Lower lobe of right lung (tissue), 2 donors: Measurements from ENCODE around the gene AQP2. TPM values are rescaled to one million over a fixed set of nuclear protein-coding genes. Genes with fewer than 3 reads are reported as not detected.
A peak's percentile ranks its signal among the peaks of the same experiment; 100 is the strongest.

ENCODE experiments used
- ATAC-seq, 2 donors: fragments of 200-7000 bp; cut with Tn5 transposase; one replicate each; pipeline ENCODE4 v1.9.1; 2020 to 2022; ENCODE audit warnings: mild to moderate bottlenecking in 2 of 2, moderate library complexity in 2 of 2
- DNase-seq: peaks from one replicate; pipeline ENCODE4 v3.0.0-alpha.2; 2020
- H3K27ac ChIP-seq: fragments of 200-600 bp; one replicate; pipeline ENCODE4 v1.8.0; 2022
- H3K27me3 ChIP-seq: fragments of 200-600 bp; one replicate; pipeline ENCODE4 v1.8.0; 2022; ENCODE audit warnings: low read depth
- H3K36me3 ChIP-seq: fragments of 200-600 bp; one replicate; pipeline ENCODE4 v1.8.0; 2022; ENCODE audit warnings: mild to moderate bottlenecking
- H3K4me1 ChIP-seq: fragments of 200-600 bp; one replicate; pipeline ENCODE4 v1.8.0; 2022
- H3K4me3 ChIP-seq: fragments of 200-600 bp; one replicate; pipeline ENCODE4 v1.8.0; 2022; ENCODE audit warnings: mild to moderate bottlenecking
- H3K9me3 ChIP-seq: fragments of 200-600 bp; one replicate; pipeline ENCODE4 v1.8.0; 2022
- intact Hi-C: fragments of 100-400 bp; cut with DNase I; formaldehyde crosslinking; loops from one replicate; pipeline ENCODE4 v1.11.0; 2022
- long read RNA-seq: library from polyadenylated mRNA; unstranded; transcript quantifications from one replicate; pipeline ENCODE4 v2.0.0, GENCODE V29; 2021
- total RNA-seq: library from RNA; stranded (reverse); fragmentation: NEBNext Ultra II Directional; extraction: Animal tissue kit (Norgen Biotek cat#: 25700); gene quantifications from one replicate; pipeline ENCODE4 v1.2.1, GENCODE V29; 2021
- TF ChIP-seq, protein P1 (sequence below): fragments of 200-600 bp; IDR thresholded peaks from one replicate; pipeline ENCODE4 v1.8.0; 2022; ENCODE audit warnings: antibody characterized with exemption, mild to moderate bottlenecking
- donor health status: DM: no; HTN: yes; CAD: no; lungs with severe emphysema.

The AQP2 gene, protein sequence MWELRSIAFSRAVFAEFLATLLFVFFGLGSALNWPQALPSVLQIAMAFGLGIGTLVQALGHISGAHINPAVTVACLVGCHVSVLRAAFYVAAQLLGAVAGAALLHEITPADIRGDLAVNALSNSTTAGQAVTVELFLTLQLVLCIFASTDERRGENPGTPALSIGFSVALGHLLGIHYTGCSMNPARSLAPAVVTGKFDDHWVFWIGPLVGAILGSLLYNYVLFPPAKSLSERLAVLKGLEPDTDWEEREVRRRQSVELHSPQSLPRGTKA
- not detected for total RNA-seq
- long read RNA-seq = 0 reads

- TF ChIP-seq, protein P1, sequence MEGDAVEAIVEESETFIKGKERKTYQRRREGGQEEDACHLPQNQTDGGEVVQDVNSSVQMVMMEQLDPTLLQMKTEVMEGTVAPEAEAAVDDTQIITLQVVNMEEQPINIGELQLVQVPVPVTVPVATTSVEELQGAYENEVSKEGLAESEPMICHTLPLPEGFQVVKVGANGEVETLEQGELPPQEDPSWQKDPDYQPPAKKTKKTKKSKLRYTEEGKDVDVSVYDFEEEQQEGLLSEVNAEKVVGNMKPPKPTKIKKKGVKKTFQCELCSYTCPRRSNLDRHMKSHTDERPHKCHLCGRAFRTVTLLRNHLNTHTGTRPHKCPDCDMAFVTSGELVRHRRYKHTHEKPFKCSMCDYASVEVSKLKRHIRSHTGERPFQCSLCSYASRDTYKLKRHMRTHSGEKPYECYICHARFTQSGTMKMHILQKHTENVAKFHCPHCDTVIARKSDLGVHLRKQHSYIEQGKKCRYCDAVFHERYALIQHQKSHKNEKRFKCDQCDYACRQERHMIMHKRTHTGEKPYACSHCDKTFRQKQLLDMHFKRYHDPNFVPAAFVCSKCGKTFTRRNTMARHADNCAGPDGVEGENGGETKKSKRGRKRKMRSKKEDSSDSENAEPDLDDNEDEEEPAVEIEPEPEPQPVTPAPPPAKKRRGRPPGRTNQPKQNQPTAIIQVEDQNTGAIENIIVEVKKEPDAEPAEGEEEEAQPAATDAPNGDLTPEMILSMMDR = no peak
- H3K27me3 ChIP-seq = peaks cover 22% of the 10 kb centered on the region
- H3K4me3 ChIP-seq = no peak within 1 kb of the TSS
- H3K27ac ChIP-seq = no peak within 1 kb of the TSS
- intact Hi-C loops = no loop called here
- no peaks in the 10 kb centered on the region for H3K9me3 ChIP-seq
- no peak for ATAC-seq
- peaks cover 37% of the 10 kb centered on the region for H3K4me1 ChIP-seq
- H3K36me3 ChIP-seq = no peaks in the 10 kb centered on the region
- no peak for DNase-seq
Measured at GRCh38 chr12:49950273-49951251, at the start of gene AQP2. TSS of gene AQP2 (plus strand) at chr12:49950737. CDS start at chr12:49950831, 94 bp downstream.

GRCh38 chr12:49901026-49901425, 49.5 kb upstream of the AQP2 start:
- no peak for ATAC-seq
- TF ChIP-seq, protein P1 = no peak
- no peaks in the 10 kb centered on the region for H3K9me3 ChIP-seq
- peaks cover 14% of the 10 kb centered on the region for H3K4me1 ChIP-seq
- intact Hi-C loops = no loop called here
- no peak for DNase-seq
- H3K36me3 ChIP-seq = no peaks in the 10 kb centered on the region
- H3K27ac ChIP-seq = no peak overlapping the region
- no peak overlapping the region for H3K4me3 ChIP-seq
- H3K27me3 ChIP-seq = peaks cover 27% of the 10 kb centered on the region

GRCh38 chr12:49901986-49902385, 48.6 kb upstream of the AQP2 start:
- H3K36me3 ChIP-seq = no peaks in the 10 kb centered on the region
- no peak overlapping the region for H3K27ac ChIP-seq
- no peak for ATAC-seq
- H3K9me3 ChIP-seq = no peaks in the 10 kb centered on the region
- peaks cover 25% of the 10 kb centered on the region for H3K27me3 ChIP-seq
- DNase-seq = no peak
- TF ChIP-seq, protein P1 = no peak
- no peak overlapping the region for H3K4me3 ChIP-seq
- intact Hi-C loops = no loop called here
- H3K4me1 ChIP-seq = peaks cover 14% of the 10 kb centered on the region

DNA sequence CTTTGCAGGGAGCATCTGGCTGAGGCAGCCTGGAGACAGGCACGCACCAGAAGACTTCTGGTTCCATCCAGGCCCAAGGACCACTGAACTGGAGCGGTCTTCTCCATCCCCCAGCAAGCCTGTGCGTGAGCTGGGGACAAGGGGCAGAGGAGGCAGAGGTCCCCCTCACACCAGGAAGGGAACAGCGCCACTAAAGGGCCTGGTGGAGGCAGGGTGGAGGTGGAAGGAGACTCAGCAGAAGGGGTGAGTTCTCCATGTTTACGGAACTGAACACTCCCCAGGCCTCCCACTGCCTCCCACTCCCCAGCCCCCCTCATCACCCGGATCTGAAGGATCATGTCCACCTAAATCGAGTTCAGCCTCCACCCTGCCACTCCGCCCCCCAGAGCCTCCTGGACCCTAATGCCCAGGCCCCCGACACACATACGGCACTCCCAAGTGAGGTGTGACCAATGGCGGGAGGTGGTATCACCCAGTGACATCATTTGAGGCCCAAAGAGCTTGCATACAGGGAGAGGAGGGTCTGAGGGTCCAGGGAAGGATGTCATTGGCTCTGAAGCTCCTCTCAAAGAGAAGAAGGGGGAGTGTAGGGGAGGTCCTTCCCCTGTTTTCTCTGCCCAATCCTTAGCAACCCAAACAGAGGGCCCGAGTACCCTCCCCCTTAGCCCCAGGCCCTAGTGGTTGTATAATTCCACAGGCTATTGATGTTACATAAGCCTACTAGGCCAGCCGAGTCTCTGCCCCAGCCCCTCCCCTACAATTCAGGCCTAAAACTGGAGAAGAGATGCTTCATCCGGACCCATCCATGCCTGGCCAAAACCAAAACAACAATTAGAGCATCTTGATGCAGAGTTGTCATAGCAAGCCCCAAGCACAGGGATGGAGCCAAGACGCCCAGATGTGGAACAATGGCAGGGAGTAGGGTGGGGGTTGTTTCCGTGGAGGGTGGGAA, 47.9 kb upstream of the AQP2 start:
- Histone ChIP-seq H3K27me3 (peaks cover 21% of the 10 kb centered on the region), H3K4me1 (peaks cover 14% of the 10 kb centered on the region), H3K4me3 (no peak overlapping the region), H3K9me3 (no peaks in the 10 kb centered on the region), H3K27ac (no peak overlapping the region), H3K36me3 (no peaks in the 10 kb centered on the region)
- intact Hi-C loops = no loop called here
- ATAC-seq (no peak), DNase-seq (no peak)
- TF ChIP-seq, protein P1 = no peak

DNA sequence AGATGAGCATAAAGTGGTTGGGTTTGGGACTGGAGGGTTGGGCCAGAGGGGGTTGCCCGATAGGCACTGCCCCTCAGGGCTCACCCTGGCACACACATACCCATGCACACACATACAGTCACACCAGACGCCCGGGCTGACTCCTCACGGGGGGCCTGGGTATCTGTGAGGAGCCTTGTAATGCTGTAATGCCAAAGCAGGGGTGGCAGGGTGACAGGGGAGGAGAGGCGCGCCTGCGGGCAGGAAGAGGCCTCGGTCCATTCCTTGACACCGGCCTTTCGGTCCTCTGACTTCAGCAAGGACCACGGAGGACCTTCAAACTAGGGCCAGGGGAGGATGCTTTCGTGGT, 47.2 kb upstream of the AQP2 start:
- ATAC-seq = no peak
- intact Hi-C loops = no loop called here

More for the DNA sequence above, 47.2 kb upstream of the AQP2 start:
- Histone ChIP-seq H3K36me3 (no peaks in the 10 kb centered on the region), H3K4me3 (peak overlapping the region; percentile 49), H3K9me3 (no peaks in the 10 kb centered on the region), H3K4me1 (peaks cover 14% of the 10 kb centered on the region), H3K27me3 (peaks cover 21% of the 10 kb centered on the region), H3K27ac (no peak overlapping the region)
- TF ChIP-seq, protein P1 = no peak
- no peak for DNase-seq
